ENCODE measurements around the gene PMPCA.

Gene PMPCA

DNA sequence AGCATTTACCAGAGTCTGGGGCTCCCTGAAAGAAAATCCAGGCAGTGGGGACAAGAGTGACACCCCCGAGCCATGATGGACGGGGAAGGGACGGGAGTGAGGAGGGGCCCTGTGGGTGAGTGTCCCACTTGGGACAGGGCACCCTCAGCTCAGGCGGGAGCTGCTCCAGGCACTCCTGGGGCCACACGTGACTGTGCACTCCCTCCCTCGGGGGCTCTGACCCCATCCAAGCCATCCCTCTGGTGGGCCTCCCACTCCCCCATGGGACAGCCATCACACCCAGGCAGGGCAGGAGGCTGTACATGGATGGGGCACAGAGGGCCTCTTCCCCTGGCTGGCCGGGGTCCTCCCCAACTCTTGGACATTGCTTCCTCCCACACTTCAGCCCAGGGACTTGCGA lies 34.0 kb upstream of the PMPCA start:
- H3K4me3 ChIP-seq (ENCODE audit: low read depth in 1 of 2, low read length in 2 of 2) = no peak overlapping the region

GRCh38 chr9:136377341-136378169 lies 32.9 kb upstream of the PMPCA start:
- H3K36me3 ChIP-seq (ENCODE audit: insufficient read depth, low read length) = peaks cover 7% of the 10 kb centered on the region
- H3K4me1 ChIP-seq (ENCODE audit: insufficient read depth, low read length) = no peaks in the 10 kb centered on the region
- no peak overlapping the region for H3K9ac ChIP-seq (ENCODE audit: low read length)
- no peak overlapping the region for H3K27ac ChIP-seq (ENCODE audit: low read depth, low read length)
- no peaks in the 10 kb centered on the region for H3K27me3 ChIP-seq (ENCODE audit: control insufficient read depth in 1 of 2, insufficient read depth in 2 of 2, low read length in 2 of 2)
- H3K4me3 ChIP-seq (ENCODE audit: low read depth in 1 of 2, low read length in 2 of 2) = no peak overlapping the region
- no peaks in the 10 kb centered on the region for H3K9me3 ChIP-seq (ENCODE audit: low read length)

More for the DNA sequence above, 34.0 kb upstream of the PMPCA start:
- H3K4me1 ChIP-seq (ENCODE audit: insufficient read depth, low read length) = no peaks in the 10 kb centered on the region
- H3K27ac ChIP-seq (ENCODE audit: low read depth, low read length) = no peak overlapping the region
- H3K9me3 ChIP-seq (ENCODE audit: low read length) = no peaks in the 10 kb centered on the region
- H3K27me3 ChIP-seq (ENCODE audit: control insufficient read depth in 1 of 2, insufficient read depth in 2 of 2, low read length in 2 of 2) = no peaks in the 10 kb centered on the region
- H3K36me3 ChIP-seq (ENCODE audit: insufficient read depth, low read length) = peaks cover 7% of the 10 kb centered on the region
- no peak overlapping the region for H3K9ac ChIP-seq (ENCODE audit: low read length)

GRCh38 chr9:136378170-136379002 lies 32.1 kb upstream of the PMPCA start:
- H3K9ac ChIP-seq (ENCODE audit: low read length) = no peak overlapping the region
- H3K36me3 ChIP-seq (ENCODE audit: insufficient read depth, low read length) = peaks cover 7% of the 10 kb centered on the region
- H3K4me3 ChIP-seq (ENCODE audit: low read depth in 1 of 2, low read length in 2 of 2) = no peak overlapping the region
- H3K4me1 ChIP-seq (ENCODE audit: insufficient read depth, low read length) = no peaks in the 10 kb centered on the region
- H3K9me3 ChIP-seq (ENCODE audit: low read length) = no peaks in the 10 kb centered on the region
- H3K27ac ChIP-seq (ENCODE audit: low read depth, low read length) = no peak overlapping the region
- H3K27me3 ChIP-seq (ENCODE audit: control insufficient read depth in 1 of 2, insufficient read depth in 2 of 2, low read length in 2 of 2) = no peaks in the 10 kb centered on the region

- Histone ChIP-seq H3K4me1 (ENCODE audit: insufficient read depth, low read length) (no peaks in the 10 kb centered on the region), H3K27ac (ENCODE audit: low read depth, low read length) (no peak overlapping the region), H3K9me3 (ENCODE audit: low read length) (no peaks in the 10 kb centered on the region), H3K36me3 (ENCODE audit: insufficient read depth, low read length) (peaks cover 7% of the 10 kb centered on the region), H3K4me3 (ENCODE audit: low read depth in 1 of 2, low read length in 2 of 2) (no peak overlapping the region), H3K27me3 (ENCODE audit: control insufficient read depth in 1 of 2, insufficient read depth in 2 of 2, low read length in 2 of 2) (no peaks in the 10 kb centered on the region), H3K9ac (ENCODE audit: low read length) (no peak overlapping the region)
Observed at GRCh38 chr9:136379003-136379287, 31.5 kb upstream of the PMPCA start.

- Histone ChIP-seq H3K4me1 (ENCODE audit: insufficient read depth, low read length) (no peaks in the 10 kb centered on the region), H3K4me3 (ENCODE audit: low read depth in 1 of 2, low read length in 2 of 2) (no peak overlapping the region), H3K36me3 (ENCODE audit: insufficient read depth, low read length) (peaks cover 7% of the 10 kb centered on the region), H3K9me3 (ENCODE audit: low read length) (no peaks in the 10 kb centered on the region), H3K27ac (ENCODE audit: low read depth, low read length) (no peak overlapping the region), H3K27me3 (ENCODE audit: control insufficient read depth in 1 of 2, insufficient read depth in 2 of 2, low read length in 2 of 2) (no peaks in the 10 kb centered on the region), H3K9ac (ENCODE audit: low read length) (no peak overlapping the region)
Observed at GRCh38 chr9:136379401-136379800, 31.1 kb upstream of the PMPCA start.

DNA sequence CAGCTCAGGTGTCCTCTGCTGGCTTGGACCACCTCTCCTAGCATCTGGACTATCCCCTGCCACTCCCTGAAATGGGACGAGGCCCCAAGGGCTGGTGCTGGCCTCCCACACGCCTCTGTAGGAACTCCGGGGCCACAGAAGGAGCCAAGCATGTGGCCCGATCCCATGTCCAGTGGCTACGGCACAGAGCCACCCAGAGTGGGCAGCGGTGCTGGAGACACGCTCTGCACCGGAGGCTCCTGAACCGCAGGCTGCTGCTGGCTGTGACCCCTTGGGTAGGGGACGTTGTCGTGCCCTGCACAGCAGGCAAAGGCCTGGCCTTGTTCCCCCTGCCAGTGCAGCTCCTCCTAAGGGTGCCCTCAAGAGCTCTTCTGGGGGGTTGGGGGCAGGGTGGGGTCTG lies 30.6 kb upstream of the PMPCA start:
- Histone ChIP-seq H3K9ac (ENCODE audit: low read length) (no peak overlapping the region), H3K27me3 (ENCODE audit: control insufficient read depth in 1 of 2, insufficient read depth in 2 of 2, low read length in 2 of 2) (no peaks in the 10 kb centered on the region), H3K4me1 (ENCODE audit: insufficient read depth, low read length) (no peaks in the 10 kb centered on the region), H3K9me3 (ENCODE audit: low read length) (no peaks in the 10 kb centered on the region), H3K36me3 (ENCODE audit: insufficient read depth, low read length) (peaks cover 9% of the 10 kb centered on the region), H3K4me3 (ENCODE audit: low read depth in 1 of 2, low read length in 2 of 2) (no peak overlapping the region), H3K27ac (ENCODE audit: low read depth, low read length) (no peak overlapping the region)

- no peak overlapping the region for H3K9ac ChIP-seq (ENCODE audit: low read length)
- H3K36me3 ChIP-seq (ENCODE audit: insufficient read depth, low read length) = peaks cover 13% of the 10 kb centered on the region
- no peaks in the 10 kb centered on the region for H3K9me3 ChIP-seq (ENCODE audit: low read length)
- H3K27ac ChIP-seq (ENCODE audit: low read depth, low read length) = no peak overlapping the region
- no peak overlapping the region for H3K4me3 ChIP-seq (ENCODE audit: low read depth in 1 of 2, low read length in 2 of 2)
- no peaks in the 10 kb centered on the region for H3K27me3 ChIP-seq (ENCODE audit: control insufficient read depth in 1 of 2, insufficient read depth in 2 of 2, low read length in 2 of 2)
- H3K4me1 ChIP-seq (ENCODE audit: insufficient read depth, low read length) = no peaks in the 10 kb centered on the region
Observed at GRCh38 chr9:136380381-136380780, 30.1 kb upstream of the PMPCA start.

GRCh38 chr9:136381311-136381710 lies 29.1 kb upstream of the PMPCA start:
- Histone ChIP-seq H3K27me3 (ENCODE audit: control insufficient read depth in 1 of 2, insufficient read depth in 2 of 2, low read length in 2 of 2) (no peaks in the 10 kb centered on the region), H3K4me3 (ENCODE audit: low read depth in 1 of 2, low read length in 2 of 2) (no peak overlapping the region), H3K27ac (ENCODE audit: low read depth, low read length) (no peak overlapping the region), H3K9ac (ENCODE audit: low read length) (no peak overlapping the region), H3K4me1 (ENCODE audit: insufficient read depth, low read length) (no peaks in the 10 kb centered on the region), H3K36me3 (ENCODE audit: insufficient read depth, low read length) (peaks cover 13% of the 10 kb centered on the region), H3K9me3 (ENCODE audit: low read length) (no peaks in the 10 kb centered on the region)

DNA sequence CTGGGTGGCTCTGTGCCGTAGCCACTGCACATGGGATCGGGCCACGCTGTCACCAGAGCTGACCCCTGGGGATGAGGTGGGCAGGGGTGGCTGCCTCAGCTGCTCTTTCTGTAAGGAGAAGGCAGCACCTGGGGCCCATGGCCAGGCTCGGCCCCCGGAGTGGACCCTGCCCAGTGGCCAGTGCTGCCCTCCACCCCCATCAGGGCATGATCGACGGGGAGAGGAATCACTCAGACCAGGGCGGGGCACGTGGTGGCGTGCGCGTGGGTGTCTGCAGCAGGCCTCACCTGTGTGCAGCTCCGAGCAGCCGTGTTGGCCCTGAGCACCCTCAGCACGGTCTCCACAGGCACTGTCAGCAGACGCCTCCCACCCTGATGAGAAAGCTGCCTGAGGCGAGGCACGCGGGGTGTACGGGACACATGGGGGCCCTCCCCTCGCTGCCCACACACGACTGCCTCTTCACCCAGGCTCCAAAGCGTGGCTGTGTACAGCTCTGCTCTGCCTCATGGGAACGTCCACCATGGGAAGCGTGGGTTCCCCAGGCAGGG lies 28.4 kb upstream of the PMPCA start:
- no peaks in the 10 kb centered on the region for H3K9me3 ChIP-seq (ENCODE audit: low read length)
- no peak overlapping the region for H3K27ac ChIP-seq (ENCODE audit: low read depth, low read length)
- peaks cover 13% of the 10 kb centered on the region for H3K36me3 ChIP-seq (ENCODE audit: insufficient read depth, low read length)
- no peak overlapping the region for H3K4me3 ChIP-seq (ENCODE audit: low read depth in 1 of 2, low read length in 2 of 2)
- H3K4me1 ChIP-seq (ENCODE audit: insufficient read depth, low read length) = no peaks in the 10 kb centered on the region
- H3K9ac ChIP-seq (ENCODE audit: low read length) = no peak overlapping the region
- H3K27me3 ChIP-seq (ENCODE audit: control insufficient read depth in 1 of 2, insufficient read depth in 2 of 2, low read length in 2 of 2) = no peaks in the 10 kb centered on the region

GRCh38 chr9:136383436-136383835 lies 27.0 kb upstream of the PMPCA start:
- no peaks in the 10 kb centered on the region for H3K27me3 ChIP-seq (ENCODE audit: control insufficient read depth in 1 of 2, insufficient read depth in 2 of 2, low read length in 2 of 2)
- peaks cover 25% of the 10 kb centered on the region for H3K36me3 ChIP-seq (ENCODE audit: insufficient read depth, low read length)
- no peaks in the 10 kb centered on the region for H3K4me1 ChIP-seq (ENCODE audit: insufficient read depth, low read length)
- H3K9ac ChIP-seq (ENCODE audit: low read length) = no peak overlapping the region
- H3K4me3 ChIP-seq (ENCODE audit: low read depth in 1 of 2, low read length in 2 of 2) = no peak overlapping the region
- H3K9me3 ChIP-seq (ENCODE audit: low read length) = no peaks in the 10 kb centered on the region
- H3K27ac ChIP-seq (ENCODE audit: low read depth, low read length) = no peak overlapping the region

DNA sequence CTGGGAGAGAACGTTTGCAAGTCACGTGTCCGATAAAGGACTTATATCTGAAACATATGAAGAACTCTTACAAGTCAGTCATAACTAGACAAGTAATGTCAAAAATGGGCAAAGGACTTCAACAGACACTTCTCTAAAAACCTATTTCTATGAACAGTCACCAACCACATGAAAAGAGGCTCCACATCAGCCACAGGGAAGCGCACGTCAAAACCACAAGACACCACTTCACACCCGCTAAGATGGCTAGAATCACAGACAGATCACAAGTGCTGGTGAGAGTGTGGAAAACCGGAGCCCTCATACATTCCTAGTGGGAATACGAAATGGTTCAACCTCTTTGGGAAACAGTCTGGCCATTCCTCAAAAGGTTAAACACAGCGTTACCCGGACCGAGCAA lies 25.4 kb upstream of the PMPCA start:
- no peaks in the 10 kb centered on the region for H3K4me1 ChIP-seq (ENCODE audit: insufficient read depth, low read length)
- H3K9ac ChIP-seq (ENCODE audit: low read length) = no peak overlapping the region
- peaks cover 35% of the 10 kb centered on the region for H3K36me3 ChIP-seq (ENCODE audit: insufficient read depth, low read length)
- no peaks in the 10 kb centered on the region for H3K27me3 ChIP-seq (ENCODE audit: control insufficient read depth in 1 of 2, insufficient read depth in 2 of 2, low read length in 2 of 2)
- no peak overlapping the region for H3K4me3 ChIP-seq (ENCODE audit: low read depth in 1 of 2, low read length in 2 of 2)
- no peak overlapping the region for H3K27ac ChIP-seq (ENCODE audit: low read depth, low read length)
- no peaks in the 10 kb centered on the region for H3K9me3 ChIP-seq (ENCODE audit: low read length)
